Measurements from ENCODE around the gene KRT1. TPM values are rescaled to one million over a fixed set of nuclear protein-coding genes. Genes with fewer than 3 reads are reported as not detected.
A peak's percentile ranks its signal among the peaks of the same experiment; 100 is the strongest.

Gene KRT1
- total RNA-seq, 4 donors from 2014 or later, result not detected

DNA sequence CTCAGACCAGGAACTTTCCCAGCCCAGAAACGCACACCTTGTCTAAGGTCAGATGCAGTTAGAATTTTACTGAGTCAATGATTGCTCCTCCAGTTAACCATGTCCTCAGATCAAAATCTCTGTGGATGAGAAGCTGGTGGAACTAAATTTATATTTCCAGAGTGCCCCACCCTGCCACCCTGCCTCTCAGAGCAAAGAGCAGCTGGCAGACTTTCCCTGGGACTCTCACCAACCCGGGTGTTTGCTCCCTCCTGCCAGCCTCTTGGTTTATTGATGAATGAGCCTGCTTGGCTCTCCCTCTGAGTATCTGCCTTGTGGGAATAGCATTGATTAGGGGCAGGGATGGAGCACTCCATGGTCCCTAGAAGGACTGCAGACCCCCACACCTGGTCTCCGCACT is 5.9 kb upstream of the KRT1 start:
- Histone ChIP-seq H3K4me1 (peaks cover 6 to 20% (median 13%) of the 10 kb centered on the region in 4 donors), H3K27ac (replicated peaks in 1 of 4) (no peak overlapping the region), H3K27me3 (peaks cover 0 to 55% (median 0%) of the 10 kb centered on the region in 4 donors), H3K4me3 (no peak overlapping the region), H3K36me3 (no peaks in the 10 kb centered on the region), H3K9me3 (no peaks in the 10 kb centered on the region)
- intact Hi-C loops (cut with DNase I), result no loop called here
- no peak for TF ChIP-seq EP300 (IDR thresholded peaks at IDR 0.05)
- TF ChIP-seq, protein P1, sequence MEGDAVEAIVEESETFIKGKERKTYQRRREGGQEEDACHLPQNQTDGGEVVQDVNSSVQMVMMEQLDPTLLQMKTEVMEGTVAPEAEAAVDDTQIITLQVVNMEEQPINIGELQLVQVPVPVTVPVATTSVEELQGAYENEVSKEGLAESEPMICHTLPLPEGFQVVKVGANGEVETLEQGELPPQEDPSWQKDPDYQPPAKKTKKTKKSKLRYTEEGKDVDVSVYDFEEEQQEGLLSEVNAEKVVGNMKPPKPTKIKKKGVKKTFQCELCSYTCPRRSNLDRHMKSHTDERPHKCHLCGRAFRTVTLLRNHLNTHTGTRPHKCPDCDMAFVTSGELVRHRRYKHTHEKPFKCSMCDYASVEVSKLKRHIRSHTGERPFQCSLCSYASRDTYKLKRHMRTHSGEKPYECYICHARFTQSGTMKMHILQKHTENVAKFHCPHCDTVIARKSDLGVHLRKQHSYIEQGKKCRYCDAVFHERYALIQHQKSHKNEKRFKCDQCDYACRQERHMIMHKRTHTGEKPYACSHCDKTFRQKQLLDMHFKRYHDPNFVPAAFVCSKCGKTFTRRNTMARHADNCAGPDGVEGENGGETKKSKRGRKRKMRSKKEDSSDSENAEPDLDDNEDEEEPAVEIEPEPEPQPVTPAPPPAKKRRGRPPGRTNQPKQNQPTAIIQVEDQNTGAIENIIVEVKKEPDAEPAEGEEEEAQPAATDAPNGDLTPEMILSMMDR (IDR thresholded peaks at IDR 0.05), result no peak
- no peak for TF ChIP-seq POLR2A (IDR thresholded peaks at IDR 0.05; ENCODE audit: low read depth)
- TF ChIP-seq POLR2AphosphoS5 (IDR thresholded peaks at IDR 0.05), result no peak
- WGBS, result 83% methylated on average over 3 of the region's 3 CpGs
- no peak for DNase-seq (ENCODE audit: extremely low spot score)

DNA sequence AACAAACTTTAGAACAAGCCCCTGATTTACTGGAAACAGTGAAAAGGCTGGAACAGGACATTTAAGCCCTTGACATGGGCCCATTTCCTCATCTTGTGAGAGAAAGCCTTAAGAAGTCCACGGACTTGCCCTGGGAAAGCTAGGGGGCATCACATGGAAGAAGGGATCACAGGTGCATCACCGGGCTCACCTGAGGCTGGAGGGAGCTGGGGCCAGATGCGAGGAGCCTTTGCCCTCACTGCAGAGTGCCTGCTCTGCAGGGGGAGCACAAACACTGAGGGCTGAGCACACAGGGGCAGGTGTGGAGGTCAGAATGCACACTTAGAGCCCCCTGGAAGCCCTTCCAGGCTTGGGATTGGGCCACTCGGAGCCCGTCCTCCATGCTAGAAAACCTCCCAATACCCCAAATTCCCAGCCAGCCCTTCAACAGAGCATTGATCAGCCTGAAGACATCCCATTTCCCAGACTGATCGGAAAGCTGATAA is 5.2 kb upstream of the KRT1 start:
- DNase-seq (ENCODE audit: extremely low spot score), result no peak
- Histone ChIP-seq H3K4me3 (no peak overlapping the region), H3K4me1 (peaks cover 0 to 14% (median 7%) of the 10 kb centered on the region in 4 donors), H3K9me3 (no peaks in the 10 kb centered on the region), H3K27me3 (peaks cover 0 to 52% (median 0%) of the 10 kb centered on the region in 4 donors), H3K36me3 (no peaks in the 10 kb centered on the region), H3K27ac (replicated peaks in 1 of 4) (no peak overlapping the region)
- WGBS, result 80% methylated on average over 4 of the region's 6 CpGs
- TF ChIP-seq POLR2A (IDR thresholded peaks at IDR 0.05; ENCODE audit: low read depth) (no peak), EP300 (IDR thresholded peaks at IDR 0.05) (no peak), POLR2AphosphoS5 (IDR thresholded peaks at IDR 0.05) (no peak)
- TF ChIP-seq, protein P1 (IDR thresholded peaks at IDR 0.05), result no peak
- intact Hi-C loops (cut with DNase I), result no loop called here

- no peaks in the 10 kb centered on the region for H3K9me3 ChIP-seq
- no peak overlapping the region for H3K27ac ChIP-seq (replicated peaks in 1 of 4)
- H3K4me1 ChIP-seq, result peaks cover 0 to 10% (median 4%) of the 10 kb centered on the region in 4 donors
- TF ChIP-seq, protein P1 (IDR thresholded peaks at IDR 0.05), result no peak
- TF ChIP-seq EP300 (IDR thresholded peaks at IDR 0.05), result no peak
- TF ChIP-seq POLR2A (IDR thresholded peaks at IDR 0.05; ENCODE audit: low read depth), result no peak
- TF ChIP-seq POLR2AphosphoS5 (IDR thresholded peaks at IDR 0.05), result no peak
- no peak overlapping the region for H3K4me3 ChIP-seq
- no peaks in the 10 kb centered on the region for H3K36me3 ChIP-seq
- DNase-seq (ENCODE audit: extremely low spot score), result no peak
- peaks cover 0 to 56% (median 0%) of the 10 kb centered on the region in 4 donors for H3K27me3 ChIP-seq
- intact Hi-C loops (cut with DNase I), result no loop called here
- 86% methylated on average over 2 of the region's 2 CpGs for WGBS
Observed at GRCh38 chr12:52684431-52684830, 4.2 kb upstream of the KRT1 start.

DNA sequence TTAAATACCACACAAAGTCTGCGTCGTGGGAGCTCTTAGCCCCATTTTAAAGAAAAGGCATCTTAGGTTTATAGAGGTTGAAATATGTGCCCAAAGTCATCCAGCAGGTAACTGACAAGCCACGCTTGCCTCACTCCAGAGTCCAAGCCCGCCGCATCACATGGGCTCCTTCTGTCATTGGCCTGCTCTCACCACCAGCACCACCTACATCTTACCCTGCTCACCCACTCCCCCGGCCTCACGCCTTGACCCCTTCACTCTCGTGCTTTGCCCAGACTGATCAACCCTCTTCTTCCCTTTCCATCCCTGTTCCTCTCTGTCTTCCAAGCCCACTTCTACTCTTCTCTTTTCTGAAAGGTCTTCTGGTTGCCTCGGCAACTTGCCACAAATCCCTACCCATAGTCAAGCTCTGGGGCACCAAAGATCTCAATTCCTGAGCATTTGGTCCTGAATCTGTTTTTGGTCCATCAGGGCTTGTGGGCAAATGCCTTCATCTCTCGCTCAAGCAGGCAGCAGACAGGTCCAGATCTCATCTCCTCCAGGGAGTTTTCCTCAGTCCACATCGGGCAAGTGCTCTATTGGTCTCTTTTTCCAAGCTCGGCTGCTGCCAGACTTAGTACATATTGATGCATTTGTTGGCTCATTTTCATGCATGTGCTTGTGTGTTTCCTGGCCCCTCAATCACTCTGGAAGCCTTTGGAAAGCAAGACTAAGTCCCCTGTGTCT is 3.5 kb upstream of the KRT1 start:
- H3K27me3 ChIP-seq, result peaks cover 0 to 55% (median 0%) of the 10 kb centered on the region in 4 donors
- WGBS, result 88% methylated on average over 12 of the region's 12 CpGs
- intact Hi-C loops (cut with DNase I), result no loop called here
- H3K4me1 ChIP-seq, result peaks cover 0 to 10% (median 4%) of the 10 kb centered on the region in 4 donors
- DNase-seq (ENCODE audit: extremely low spot score), result no peak
- TF ChIP-seq EP300 (IDR thresholded peaks at IDR 0.05) (no peak), POLR2A (IDR thresholded peaks at IDR 0.05; ENCODE audit: low read depth) (no peak), POLR2AphosphoS5 (IDR thresholded peaks at IDR 0.05) (no peak)
- TF ChIP-seq, protein P1 (IDR thresholded peaks at IDR 0.05), result no peak
- no peaks in the 10 kb centered on the region for H3K9me3 ChIP-seq
- no peak overlapping the region for H3K4me3 ChIP-seq
- no peaks in the 10 kb centered on the region for H3K36me3 ChIP-seq
- peak overlapping the region in 1 of 4 donors; percentile 10 for H3K27ac ChIP-seq (replicated peaks in 1 of 4)

Measured in esophagus muscularis mucosa (tissue), 4 donors.